Right renal pelvis (tissue), 4 donors: ENCODE data around the gene CRIP2. TPM values are rescaled to one million over a fixed set of nuclear protein-coding genes. Genes with fewer than 3 reads are reported as not detected.

ENCODE experiments used
- DNase-seq, 4 donors: peaks; one replicate each; pipeline ENCODE4 v3.0.0-alpha.2; 2013; ENCODE audit warnings: low read depth in 4 of 4, low spot score in 3 of 4, missing footprints in 1 of 4
- polyA plus RNA-seq, 4 donors: library from polyadenylated mRNA; unstranded; fragments of 120-200 nt; gene quantifications; one replicate each; pipeline ENCODE4 v1.2.1, GENCODE V29; 2013; ENCODE audit not compliant: insufficient read length in 4 of 4

The CRIP2 gene
- polyA plus RNA-seq, 4 donors: 121 to 196 (median 128) TPM

DNA sequence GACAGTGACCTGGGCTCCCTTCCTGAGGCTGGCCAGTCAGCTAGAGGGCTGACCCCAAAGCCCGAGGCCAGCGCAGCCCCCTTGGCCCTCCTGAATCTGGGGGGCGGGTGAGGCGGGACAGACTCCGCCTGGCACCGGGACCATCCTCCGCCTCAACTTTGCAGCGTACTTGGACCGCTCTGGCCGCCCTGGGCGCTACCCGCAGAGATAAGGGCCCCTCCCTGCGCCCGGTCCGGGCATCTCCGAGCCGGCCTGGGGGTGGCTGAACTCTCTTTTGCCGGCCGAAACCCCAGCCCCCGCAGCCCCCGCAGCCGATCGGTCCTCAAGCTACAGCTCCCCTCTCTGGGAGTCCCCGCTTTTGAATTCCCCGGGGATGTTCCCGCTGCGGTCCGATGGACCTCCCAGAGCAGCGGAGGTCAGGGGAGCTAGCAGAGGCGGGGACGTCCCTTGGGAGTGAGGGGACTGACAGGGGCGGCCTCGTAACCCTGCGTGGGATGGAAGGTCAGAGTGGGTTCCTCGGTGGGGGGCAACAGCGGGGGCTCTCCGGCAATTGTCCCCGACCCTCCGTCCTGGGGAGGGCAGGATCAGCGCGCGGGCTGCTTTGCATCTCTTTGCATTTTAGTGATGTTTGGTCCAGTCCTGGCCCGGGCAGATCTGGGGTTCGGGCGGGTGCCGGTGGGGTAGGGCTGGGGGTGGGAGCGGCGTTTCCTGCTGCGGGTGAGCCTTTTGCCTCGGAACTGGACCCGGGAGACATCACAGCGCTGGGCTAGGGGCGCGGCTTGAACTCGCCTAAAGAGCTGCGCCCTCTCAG is 11.7 kb downstream of the CRIP2 start, which contains the start of gene CRIP1:
Gene CRIP1 (plus strand): TSS at position 724 of the 811 bp plus-strand sequence. CDS start 374 bp downstream, outside the sequence.
- no peak for DNase-seq

- DNase-seq: no peak
Observed at GRCh38 chr14:105486974-105487448, 12.4 kb downstream of the CRIP2 start.

GRCh38 chr14:105487449-105487985 is 12.9 kb downstream of the CRIP2 start:
- no peak for DNase-seq

DNA sequence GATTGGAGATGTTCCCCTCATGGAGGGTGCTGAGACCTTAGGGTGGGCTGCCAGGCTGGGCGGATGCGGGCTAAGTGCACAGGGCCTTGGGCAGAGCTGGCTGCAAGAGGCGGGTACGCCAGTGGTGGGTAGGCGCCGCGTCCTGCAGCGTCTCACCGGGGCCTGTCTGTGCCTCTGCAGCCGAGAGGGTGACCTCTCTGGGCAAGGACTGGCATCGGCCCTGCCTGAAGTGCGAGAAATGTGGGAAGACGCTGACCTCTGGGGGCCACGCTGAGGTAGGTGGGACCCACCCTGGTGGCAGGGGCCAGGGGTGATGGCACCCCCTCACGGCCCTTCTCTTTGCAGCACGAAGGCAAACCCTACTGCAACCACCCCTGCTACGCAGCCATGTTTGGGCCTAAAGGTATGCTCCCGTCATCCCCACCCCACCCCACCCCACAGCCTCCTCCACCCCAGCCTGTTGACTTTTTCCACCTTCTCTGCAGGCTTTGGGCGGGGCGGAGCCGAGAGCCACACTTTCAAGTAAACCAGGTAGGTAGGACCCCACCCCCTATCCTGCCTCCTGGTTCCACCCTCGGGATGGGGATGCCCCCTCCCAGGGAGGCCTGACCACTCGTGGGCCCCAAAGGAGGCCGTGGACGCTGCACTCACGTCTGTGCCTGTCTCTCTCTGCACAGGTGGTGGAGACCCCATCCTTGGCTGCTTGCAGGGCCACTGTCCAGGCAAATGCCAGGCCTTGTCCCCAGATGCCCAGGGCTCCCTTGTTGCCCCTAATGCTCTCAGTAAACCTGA is 13.6 kb downstream of the CRIP2 start:
- DNase-seq: no peak

- DNase-seq: no peak
Observed at GRCh38 chr14:105488781-105489541, 14.3 kb downstream of the CRIP2 start.

GRCh38 chr14:105489542-105490266 is 15.1 kb downstream of the CRIP2 start:
- DNase-seq: peak in 3 of 4 donors; percentile 81 to 90 (median 84)

- DNase-seq: no peak
Observed at GRCh38 chr14:105490267-105490571, 15.6 kb downstream of the CRIP2 start.

DNA sequence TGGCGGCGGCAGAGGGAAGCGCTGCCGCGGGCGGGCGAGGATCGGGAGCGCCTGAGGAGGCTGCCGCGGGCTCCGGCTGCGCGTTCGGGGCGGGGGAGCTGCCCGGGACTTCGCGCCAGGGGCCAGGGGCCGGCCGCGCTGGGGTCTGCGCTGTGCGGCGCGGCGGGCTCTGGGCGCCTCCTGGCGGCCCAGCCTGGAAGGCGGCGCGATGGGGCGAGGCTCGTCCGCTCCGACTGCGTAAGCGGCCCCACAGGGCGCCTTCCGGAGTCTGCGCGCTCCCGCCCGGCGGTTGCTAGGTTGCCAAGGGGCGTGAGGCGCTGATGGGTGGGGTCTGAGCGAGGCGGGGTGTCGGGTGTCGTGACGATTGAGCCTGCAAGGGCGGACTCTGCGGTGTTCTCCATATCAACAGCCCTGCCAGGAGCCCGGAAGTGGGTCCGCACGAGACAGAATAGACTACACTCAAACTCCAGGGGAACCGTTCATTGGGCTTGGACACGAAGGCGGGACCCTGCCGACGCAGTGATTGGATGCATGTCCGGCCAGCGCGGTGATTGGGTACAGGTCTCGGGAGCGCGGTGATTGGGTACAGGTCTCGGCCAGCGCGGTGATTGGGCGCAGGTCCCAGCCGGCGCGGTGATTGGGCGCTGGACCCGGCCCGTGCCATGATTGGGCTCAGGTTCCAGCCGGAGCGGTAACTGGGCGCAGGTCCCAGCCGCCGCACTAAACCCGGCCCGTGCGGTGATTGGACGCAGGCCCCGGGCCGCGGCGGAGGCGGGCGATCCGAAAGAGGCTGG is 16.1 kb downstream of the CRIP2 start, which contains the start of gene TEDC1:
Gene TEDC1 (plus strand): TSS at position 675 of the 794 bp plus-strand sequence. CDS start 130 bp downstream, outside the sequence.
- DNase-seq: peak; percentile 97 to 100 (median 99)

DNA sequence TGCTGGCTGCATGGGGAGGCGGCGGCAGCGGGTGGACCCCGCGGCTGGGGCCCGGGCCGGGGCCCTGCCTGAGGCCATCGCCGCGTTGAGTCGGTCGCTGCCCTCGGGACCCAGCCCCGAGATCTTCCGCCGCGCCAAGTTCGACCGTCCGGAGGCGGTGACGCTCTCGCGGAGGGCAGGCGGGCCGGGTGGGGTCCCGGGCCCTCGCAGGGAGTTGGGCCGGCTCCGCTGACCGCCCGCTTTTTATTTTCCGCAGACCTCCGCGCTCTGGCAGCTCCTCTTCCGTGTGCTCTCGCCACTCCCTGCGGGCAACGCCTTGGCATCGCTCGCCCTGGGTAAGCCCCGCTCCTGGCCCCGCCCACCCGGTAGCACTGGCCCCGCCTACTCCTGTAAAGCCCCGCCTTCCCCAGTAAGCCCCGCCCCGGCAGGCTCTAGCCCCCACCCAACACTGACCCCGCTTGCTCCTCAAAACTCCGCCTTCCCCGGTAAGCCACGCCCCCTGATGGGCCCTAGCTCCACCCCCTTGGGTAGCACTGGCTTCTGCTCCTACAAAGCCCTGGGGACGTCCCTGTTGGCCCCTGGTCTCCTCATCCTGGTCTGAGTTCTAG is 16.8 kb downstream of the CRIP2 start:
- DNase-seq: no peak

DNA sequence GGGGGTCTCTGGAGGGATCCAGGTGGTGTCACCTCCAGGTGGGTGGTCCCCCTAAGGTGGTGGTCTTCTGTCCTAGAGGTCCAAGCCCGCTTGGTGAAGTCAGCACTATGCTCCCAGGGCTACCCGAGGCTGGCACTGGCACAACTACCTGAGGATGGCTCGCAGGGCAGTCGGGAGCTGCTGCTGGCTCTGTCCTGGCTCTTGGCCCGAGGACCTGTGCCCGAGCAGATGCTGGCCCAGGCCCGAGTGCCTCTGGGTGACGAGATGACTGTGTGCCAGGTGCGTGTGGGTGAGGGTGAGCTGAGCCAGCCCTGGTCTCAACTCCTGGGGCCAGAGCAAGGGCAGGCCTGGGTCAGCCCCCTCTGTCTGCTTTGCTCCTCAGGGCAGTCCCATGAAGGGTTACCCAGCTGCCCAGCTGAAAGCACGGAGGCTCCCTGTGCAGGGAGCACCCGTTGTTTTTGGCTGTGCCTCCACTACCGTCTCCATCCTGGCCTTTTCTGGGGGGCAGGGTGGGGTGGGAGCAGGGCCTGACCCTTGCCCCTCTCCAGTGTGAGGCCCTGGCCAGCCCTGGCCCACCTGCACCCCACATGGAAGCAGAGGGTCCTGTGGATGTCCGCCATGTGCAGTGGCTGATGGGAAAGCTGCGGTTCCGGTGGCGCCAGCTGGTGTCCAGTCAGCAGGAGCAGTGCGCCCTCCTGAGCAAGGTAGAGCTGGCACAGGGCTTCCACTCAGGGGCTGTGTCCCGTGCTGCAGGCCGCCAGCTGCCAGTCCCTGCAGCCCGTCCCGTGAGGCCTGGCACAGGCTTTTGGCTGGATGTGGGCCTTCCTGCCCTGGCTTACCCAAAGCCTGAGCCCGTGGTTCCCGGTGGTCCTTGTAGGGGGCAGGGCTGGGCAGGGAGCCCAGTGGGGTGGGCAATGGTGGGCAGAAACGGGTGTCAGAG is 17.7 kb downstream of the CRIP2 start:
- DNase-seq: no peak

- no peak for DNase-seq
Observed at GRCh38 chr14:105492971-105493871, 18.6 kb downstream of the CRIP2 start.

GRCh38 chr14:105493921-105494605 is 19.4 kb downstream of the CRIP2 start:
- DNase-seq: no peak

- DNase-seq: no peak
Observed at GRCh38 chr14:105494606-105494929, 19.9 kb downstream of the CRIP2 start.

- no peak for DNase-seq
Observed at GRCh38 chr14:105495101-105495989, 20.7 kb downstream of the CRIP2 start.
